ENCODE measurements around the gene WDR33. TPM values are rescaled to one million over a fixed set of nuclear protein-coding genes. Genes with fewer than 3 reads are reported as not detected.

WDR33 gene
- total and polyA plus RNA-seq, 10 of the 15 experiments (the other 5 are each of a cell fraction or from before 2014, with no cell fraction given), result 29.2 to 73.8 (median 45.6) TPM

GRCh38 chr2:127658641-127659407 is 152.1 kb downstream of the WDR33 start:
- Histone ChIP-seq H3K27me3 (replicated peaks in 1 of 2; ENCODE audit: control insufficient read depth in 2 of 2, insufficient read depth in 2 of 2, low read length in 1 of 2) (peaks cover 3 to 6% of the 10 kb centered on the region in 2 experiments), H3K9ac (ENCODE audit: control insufficient read depth, insufficient read depth, low read length) (no peak overlapping the region), H3K4me2 (ENCODE audit: control insufficient read depth, insufficient read depth) (no peak overlapping the region), H2AFZ (ENCODE audit: control insufficient read depth, low read depth, low read length) (no peak overlapping the region), H4K20me1 (ENCODE audit: control insufficient read depth, insufficient read depth) (no peaks in the 10 kb centered on the region), H3K4me1 (ENCODE audit: control insufficient read depth, insufficient read depth, low read length) (no peaks in the 10 kb centered on the region), H3K79me2 (ENCODE audit: control insufficient read depth, insufficient read depth, low read length) (no peaks in the 10 kb centered on the region), H3K36me3 (ENCODE audit: control insufficient read depth in 2 of 2, insufficient read depth in 2 of 2, low read length in 1 of 2) (no peaks in the 10 kb centered on the region), H3K4me3 (no peak overlapping the region), H3K27ac (ENCODE audit: control insufficient read depth, insufficient read depth) (no peak overlapping the region), H3K9me3 (replicated peaks; ENCODE audit: control insufficient read depth, insufficient read depth, low read length) (no peaks in the 10 kb centered on the region)
- in situ Hi-C loops (cut with MboI) (no loop called here), intact Hi-C loops (cut with micrococcal nuclease; ENCODE audit: unreplicated experiment) (no loop called here)
- DNase-seq (ENCODE audit: low read depth, low spot score) (no peak), FAIRE-seq (no peak), ATAC-seq (no peak)
- RAD21 ChIA-PET (ENCODE audit: unreplicated experiment), result no interaction called here
- TF ChIP-seq KAT2A (conservative IDR thresholded peaks at IDR 0.05; ENCODE audit: control insufficient read depth, low read depth, low read length) (no peak), MTA3 (IDR thresholded peaks at IDR 0.05; ENCODE audit: borderline replicate concordance, low read length) (no peak), ZNF592 (IDR thresholded peaks at IDR 0.05) (no peak), SP1 (IDR thresholded peaks at IDR 0.05; ENCODE audit: low read depth, low read length) (no peak), ZNF274 (IDR thresholded peaks at IDR 0.05; ENCODE audit: insufficient read depth, insufficient read length) (no peak), RELA (IDR thresholded peaks at IDR 0.05; ENCODE audit: borderline replicate concordance, partially characterized antibody) (no peak), BCL11A (IDR thresholded peaks at IDR 0.05; ENCODE audit: low read depth, low read length) (no peak), ZNF24 (IDR thresholded peaks at IDR 0.05) (no peak), GATAD2B (conservative IDR thresholded peaks at IDR 0.05; ENCODE audit: low read depth) (no peak)
- POLR2A ChIA-PET, result no interaction called here
- BruUV-seq (replicated peaks), result no TSS peak
- CTCF ChIA-PET, result no interaction called here
- SMC1A ChIA-PET (ENCODE audit: uncharacterized antibody, unreplicated experiment), result no interaction called here
- WGBS (ENCODE audit: insufficient coverage, insufficient replicate concordance, low lambda C conversion rate, missing lambda C conversion rate), result 51% methylated on average over 20 of the region's 20 CpGs
